ENCODE measurements around the gene SUSD2.

DNA sequence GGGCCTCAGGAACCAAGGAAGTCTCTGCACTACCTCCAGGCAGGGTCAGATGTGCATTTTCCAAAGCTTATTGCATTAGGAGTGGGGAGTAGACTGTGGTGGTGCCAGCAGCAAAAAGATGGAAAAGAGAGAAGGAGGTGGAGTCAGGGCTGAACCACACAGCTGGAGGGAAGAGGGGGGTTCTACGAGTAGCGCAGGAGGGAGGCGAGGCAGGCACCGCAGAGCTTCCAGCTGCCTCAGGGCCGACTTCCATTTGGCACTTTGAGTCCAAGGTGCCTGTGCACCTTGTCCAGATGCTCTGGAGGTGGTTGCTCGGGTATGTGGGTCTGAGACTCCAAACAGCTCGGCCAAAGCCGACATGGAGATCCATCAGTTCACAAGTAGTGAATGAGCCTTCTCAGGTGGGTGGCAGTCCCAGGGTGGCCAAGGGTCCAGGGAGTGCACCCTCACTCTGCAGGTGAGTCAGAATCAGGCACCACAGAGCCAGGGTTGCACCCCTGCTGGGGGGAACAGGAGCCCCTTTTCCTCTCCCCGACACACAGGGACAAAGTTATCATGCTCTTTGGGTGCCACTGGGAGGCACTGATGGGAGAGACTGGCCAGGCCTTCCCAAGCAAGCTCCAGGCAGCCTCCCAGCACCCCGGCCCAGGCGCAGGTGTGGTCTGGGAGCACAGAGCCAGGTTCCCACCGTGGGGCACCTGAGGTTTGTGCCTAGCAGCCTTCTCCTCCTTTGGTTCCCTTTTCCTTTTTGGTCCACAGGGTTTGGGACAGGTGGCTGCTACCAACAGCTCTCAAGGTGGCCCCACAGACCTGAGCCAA lies 33.4 kb downstream of the SUSD2 start:
- no peak for TF ChIP-seq CTCF (IDR thresholded peaks at IDR 0.05)
- TF ChIP-seq POLR2A (IDR thresholded peaks at IDR 0.05; ENCODE audit: low read depth): no peak
- TF ChIP-seq EP300 (IDR thresholded peaks at IDR 0.05): no peak
